IMR-90 (cell line): ENCODE data around the gene YBX2. TPM values are rescaled to one million over a fixed set of nuclear protein-coding genes. Genes with fewer than 3 reads are reported as not detected.

Source experiments
- ATAC-seq: fragments of 200-7000 bp; cut with Tn5 transposase; 2 replicates; pipeline ENCODE4 v1.9.1; 2020; ENCODE audit warnings: low read depth, mild to moderate bottlenecking, moderate library complexity
- BruUV-seq: library from RNA; stranded (reverse); fragments of 400-500 nt; replicated peaks from 2 replicates; lab custom pipeline; 2021; lab: Mats Ljungman, UMichigan
- CTCF ChIA-PET: fragments of 300-600 bp; formaldehyde crosslinking; extraction: SDS; loops from one replicate; lab custom pipeline; 2021; ENCODE audit warnings: antibody characterized with exemption; lab: Yijun Ruan, JAX
- POLR2A ChIA-PET: fragments of 300-600 bp; sonication (Branson Sonifier 250); formaldehyde crosslinking; loops from one replicate; lab custom pipeline; 2022; ENCODE audit warnings: antibody characterized with exemption; ENCODE audit not compliant: unreplicated experiment; lab: Charles Lee
- DNase-seq: peaks from one replicate; pipeline ENCODE4 v3.0.0; 2013
- H2AFZ ChIP-seq: replicated peaks from 2 replicates; pipeline ENCODE3; 2013; ENCODE audit warnings: low read length, mild to moderate bottlenecking; ENCODE audit not compliant: poor library complexity
- H2AK5ac ChIP-seq: 2 replicates; pipeline ENCODE4 v1.6.1; 2013; ENCODE audit warnings: low read depth, low read length, inconsistent platforms
- H2AK9ac ChIP-seq: replicated peaks from 2 replicates; pipeline ENCODE3; 2013; ENCODE audit warnings: mild to moderate bottlenecking, low read depth, low read length, moderate library complexity; ENCODE audit not compliant: poor library complexity
- H2BK120ac ChIP-seq: 2 replicates; pipeline ENCODE4 v1.6.1; 2013; ENCODE audit warnings: low read depth, low read length, inconsistent platforms
- H2BK15ac ChIP-seq: 3 replicates; pipeline ENCODE4 v1.6.1; 2013; ENCODE audit warnings: low read depth, low read length, inconsistent platforms
- H2BK20ac ChIP-seq: 2 replicates; pipeline ENCODE4 v1.6.1; 2013; ENCODE audit warnings: low read depth, mild to moderate bottlenecking, inconsistent platforms, low read length, moderate library complexity
- H2BK5ac ChIP-seq: 2 replicates; pipeline ENCODE4 v1.6.1; 2013; ENCODE audit warnings: mild to moderate bottlenecking, low read depth, low read length, inconsistent platforms; ENCODE audit not compliant: poor library complexity, severe bottlenecking
- H3K14ac ChIP-seq: replicated peaks from 2 replicates; pipeline ENCODE4 v1.6.1; 2013; ENCODE audit warnings: low read depth, low read length, inconsistent platforms
- H3K18ac ChIP-seq: 2 replicates; pipeline ENCODE4 v1.6.1; 2013; ENCODE audit warnings: low read depth, low read length, control low read depth
- H3K23ac ChIP-seq: 2 replicates; pipeline ENCODE4 v1.6.1; 2013; ENCODE audit warnings: low read depth, low read length, inconsistent platforms
- H3K27ac ChIP-seq: 2 replicates; pipeline ENCODE4 v1.5.1; 2013; ENCODE audit warnings: mild to moderate bottlenecking, control low read depth, low read length; ENCODE audit not compliant: insufficient read depth
- H3K27me3 ChIP-seq: 2 replicates; pipeline ENCODE4 v1.6.1; 2013; ENCODE audit warnings: low read length; ENCODE audit not compliant: control insufficient read depth, insufficient read depth
- H3K36me3 ChIP-seq: 2 replicates; pipeline ENCODE4 v1.6.1; 2013; ENCODE audit warnings: low read length, mixed read lengths; ENCODE audit not compliant: control insufficient read depth, insufficient read depth
- H3K4ac ChIP-seq: 2 replicates; pipeline ENCODE4 v1.6.1; 2013; ENCODE audit warnings: low read depth, low read length, inconsistent platforms
- H3K4me1 ChIP-seq: 2 replicates; pipeline ENCODE4 v1.6.1; 2013; ENCODE audit warnings: low read length, mixed read lengths; ENCODE audit not compliant: control insufficient read depth, insufficient read depth
- H3K4me2 ChIP-seq: 2 replicates; pipeline ENCODE4 v1.6.1; 2013; ENCODE audit warnings: low read depth, mild to moderate bottlenecking, control low read depth, low read length, moderate library complexity
- H3K4me3 ChIP-seq: 2 replicates; pipeline ENCODE4 v1.5.1; 2013; ENCODE audit warnings: low read depth, mild to moderate bottlenecking, control low read depth, low read length, moderate library complexity; ENCODE audit not compliant: insufficient read depth
- H3K56ac ChIP-seq: 2 replicates; pipeline ENCODE4 v1.6.1; 2013; ENCODE audit warnings: low read length, inconsistent platforms; ENCODE audit not compliant: insufficient read depth; ENCODE audit errors: extremely low read depth
- H3K79me1 ChIP-seq, 2 experiments: 2 replicates each; pipeline ENCODE4 v1.6.1; 2013; ENCODE audit warnings: low read length in 2 of 2, inconsistent platforms in 1 of 2, low read depth in 1 of 2
- H3K9ac ChIP-seq: 2 replicates; pipeline ENCODE4 v1.6.1; 2013; ENCODE audit warnings: low read depth, low read length, control low read depth
- H3K9me1 ChIP-seq: 2 replicates; pipeline ENCODE4 v1.6.1; 2013; ENCODE audit warnings: low read length, inconsistent platforms; ENCODE audit not compliant: insufficient read depth
- H3K9me3 ChIP-seq: 2 replicates; pipeline ENCODE4 v1.6.1; 2013; ENCODE audit warnings: low read length; ENCODE audit not compliant: control insufficient read depth, insufficient read depth
- H4K20me1 ChIP-seq: 2 replicates; pipeline ENCODE4 v1.6.1; 2013; ENCODE audit warnings: low read length, inconsistent platforms; ENCODE audit not compliant: insufficient read depth
- H4K5ac ChIP-seq: 2 replicates; pipeline ENCODE4 v1.6.1; 2013; ENCODE audit warnings: mild to moderate bottlenecking, low read depth, low read length, control low read depth
- H4K8ac ChIP-seq, 2 experiments: 2 replicates each; pipeline ENCODE4 v1.6.1; 2013; ENCODE audit warnings: low read depth in 2 of 2, low read length in 2 of 2, control low read depth in 1 of 2, inconsistent platforms in 1 of 2
- H4K91ac ChIP-seq: 2 replicates; pipeline ENCODE4 v1.6.1; 2013; ENCODE audit warnings: low read depth, low read length, inconsistent platforms; ENCODE audit not compliant: insufficient read depth
- BHLHE40 ChIP-seq: fragments of 150-350 bp; IDR thresholded peaks from 2 replicates; pipeline ENCODE4 v1.6.1; 2016; ENCODE audit warnings: mild to moderate bottlenecking, low read depth, low read length
- CEBPB ChIP-seq: IDR thresholded peaks from 2 replicates; pipeline ENCODE4 v1.6.1; 2012; ENCODE audit warnings: low read depth, low read length, improper control_type of control experiment
- CHD1 ChIP-seq: IDR thresholded peaks from 2 replicates; pipeline ENCODE4 v1.6.1; 2012; ENCODE audit warnings: low read depth, low read length, improper control_type of control experiment
- MAFK ChIP-seq: IDR thresholded peaks from 2 replicates; pipeline ENCODE4 v1.6.1; 2012; ENCODE audit warnings: low read depth, low read length, improper control_type of control experiment
- MXI1 ChIP-seq: IDR thresholded peaks from 2 replicates; pipeline ENCODE4 v1.6.1; 2012; ENCODE audit warnings: low read depth, mild to moderate bottlenecking, low read length, moderate library complexity, borderline replicate concordance
- NFE2L2 ChIP-seq: fragments of 150-350 bp; IDR thresholded peaks from 2 replicates; pipeline ENCODE4 v1.6.1; 2016; ENCODE audit warnings: low read depth, mild to moderate bottlenecking, low read length
- POLR2A ChIP-seq: IDR thresholded peaks from 2 replicates; pipeline ENCODE4 v1.6.1; 2012; ENCODE audit warnings: mild to moderate bottlenecking, low read depth, low read length
- RAD21 ChIP-seq: IDR thresholded peaks from 2 replicates; pipeline ENCODE4 v1.6.1; 2012; ENCODE audit warnings: low read length, improper control_type of control experiment
- RCOR1 ChIP-seq: IDR thresholded peaks from 2 replicates; pipeline ENCODE4 v1.6.1; 2012; ENCODE audit warnings: mild to moderate bottlenecking, low read length, improper control_type of control experiment; ENCODE audit not compliant: insufficient replicate concordance
- whole genome bisulfite sequencing, 2 experiments: methylation state at CpG; one replicate each; pipeline versions ENCODE4 v1.1.5 to v1.1.7; 2013; ENCODE audit warnings: missing lambda C conversion rate in 2 of 2; ENCODE audit not compliant: insufficient read length in 1 of 2; ENCODE audit errors: extremely low coverage in 2 of 2; 5-methylcytosine and 5-hydroxymethylcytosine counted together
- dilution Hi-C: fragments of 300-500 bp; cut with HindIII; formaldehyde crosslinking; loops from one replicate; pipeline ENCODE4 v1.14.3; 2018; ENCODE audit warnings: low sequenced_read_pairs; ENCODE audit not compliant: unreplicated experiment
- in situ Hi-C: fragments of 300-500 bp; cut with MboI; formaldehyde crosslinking; loops from 3 replicates; pipeline ENCODE4 v1.14.3; 2019; ENCODE audit warnings: low sequenced_read_pairs, inconsistent platforms, mixed read lengths
- intact Hi-C: fragments of 100-400 bp; cut with micrococcal nuclease; formaldehyde crosslinking; loops from 2 replicates; pipeline ENCODE4 v1.10.0; 2022
- polyA plus RNA-seq, 3 experiments: library from polyadenylated mRNA; depleted of rRNA; stranded (reverse); fragments of >200 nt; gene quantifications; 2 replicates each; pipeline ENCODE4 v1.2.3, GENCODE V29; 2012; ENCODE audit warnings: low replicate concordance in 1 of 3
- total RNA-seq: library from RNA; depleted of rRNA; stranded (reverse); fragments of >200 nt; gene quantifications from 2 replicates; pipeline ENCODE4 v1.2.3, GENCODE V29; 2012
- TF ChIP-seq, protein P1 (sequence below): fragments of 150-350 bp; IDR thresholded peaks from 2 replicates; pipeline ENCODE4 v1.6.1; 2017; ENCODE audit warnings: mild to moderate bottlenecking, antibody characterized with exemption, low read length, low read depth
- TF ChIP-seq, protein P2 (sequence below): fragments of 150-350 bp; IDR thresholded peaks from 2 replicates; pipeline ENCODE4 v1.6.1; 2016; ENCODE audit warnings: low read depth, mild to moderate bottlenecking, low read length, moderate library complexity, borderline replicate concordance

Gene YBX2
- total and polyA plus RNA-seq, 2 of the 4 experiments (the other 2 are of a cell fraction): 0.17 TPM; not detected in 1

DNA sequence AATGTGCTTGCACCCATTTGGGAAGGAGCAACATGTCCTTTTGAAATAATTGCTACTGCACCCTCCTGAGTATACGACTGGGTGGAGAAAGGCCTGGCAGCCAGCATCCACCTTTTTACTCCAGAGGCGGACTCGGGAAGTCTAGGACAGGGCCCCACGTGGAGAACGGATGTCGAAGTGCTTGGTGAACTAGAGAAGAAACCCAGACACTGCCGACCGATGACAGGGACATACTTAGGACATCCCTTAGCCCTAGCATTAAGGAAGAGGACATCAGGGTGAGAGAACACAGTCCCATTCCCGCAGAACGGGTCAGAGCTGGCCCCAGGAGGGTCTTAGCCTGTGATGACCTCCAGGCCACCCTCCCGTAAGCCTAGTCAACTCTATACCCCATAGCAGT lies 3.8 kb downstream of the YBX2 start:
- H3K4me1 ChIP-seq: peaks cover 3% of the 10 kb centered on the region
- 40% methylated on average over 2 of the region's 11 CpGs; no CpG with 5 or more reads in 1 of the 2 experiments for WGBS, 2 experiments
- H3K4me2 ChIP-seq: no peak overlapping the region
- H3K56ac ChIP-seq: no peak overlapping the region
- no peak overlapping the region for H3K27ac ChIP-seq
- no peak overlapping the region for H2AK5ac ChIP-seq
- no peak overlapping the region for H3K4me3 ChIP-seq
- in situ Hi-C loops: no loop called here
- CTCF ChIA-PET: no interaction called here
- intact Hi-C loops: no loop called here
- H2AFZ ChIP-seq: no peak overlapping the region
- no peaks in the 10 kb centered on the region; the same call in 1 of the 2 replicates for H3K9me3 ChIP-seq
- H4K91ac ChIP-seq: no peak overlapping the region
- H3K9me1 ChIP-seq: no peaks in the 10 kb centered on the region; the same call in 1 of the 2 replicates
- no peak overlapping the region for H2BK20ac ChIP-seq
- H2BK15ac ChIP-seq: no peak overlapping the region
- no peak overlapping the region for H3K14ac ChIP-seq
- no peak overlapping the region for H3K4ac ChIP-seq
- POLR2A ChIA-PET: no interaction called here
- no peak overlapping the region for H4K5ac ChIP-seq
- no peak overlapping the region for H2BK120ac ChIP-seq
- 0 out of 2 replicates have a peak, but pooled peaks cover 3% of the 10 kb centered on the region for H4K20me1 ChIP-seq
- DNase-seq (no peak), ATAC-seq (no peak)
- no peak overlapping the region for H4K8ac ChIP-seq
- H3K9ac ChIP-seq: no peak overlapping the region
- no peak overlapping the region for H3K23ac ChIP-seq
- no peak overlapping the region for H2AK9ac ChIP-seq
- H2BK5ac ChIP-seq: no peak overlapping the region
- peaks cover 81% of the 10 kb centered on the region for H3K27me3 ChIP-seq
- H3K79me1 ChIP-seq: no peaks in the 10 kb centered on the region
- TF ChIP-seq CEBPB: no peak
- TF ChIP-seq POLR2A: no peak
- TF ChIP-seq RCOR1: no peak
- no peak for TF ChIP-seq CHD1
- TF ChIP-seq BHLHE40: no peak
- no peak for TF ChIP-seq RAD21
- TF ChIP-seq NFE2L2: no peak
- no peak for TF ChIP-seq MAFK
- no peak for TF ChIP-seq MXI1
- TF ChIP-seq, protein P1, sequence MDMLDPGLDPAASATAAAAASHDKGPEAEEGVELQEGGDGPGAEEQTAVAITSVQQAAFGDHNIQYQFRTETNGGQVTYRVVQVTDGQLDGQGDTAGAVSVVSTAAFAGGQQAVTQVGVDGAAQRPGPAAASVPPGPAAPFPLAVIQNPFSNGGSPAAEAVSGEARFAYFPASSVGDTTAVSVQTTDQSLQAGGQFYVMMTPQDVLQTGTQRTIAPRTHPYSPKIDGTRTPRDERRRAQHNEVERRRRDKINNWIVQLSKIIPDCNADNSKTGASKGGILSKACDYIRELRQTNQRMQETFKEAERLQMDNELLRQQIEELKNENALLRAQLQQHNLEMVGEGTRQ: no peak
- TF ChIP-seq, protein P2, sequence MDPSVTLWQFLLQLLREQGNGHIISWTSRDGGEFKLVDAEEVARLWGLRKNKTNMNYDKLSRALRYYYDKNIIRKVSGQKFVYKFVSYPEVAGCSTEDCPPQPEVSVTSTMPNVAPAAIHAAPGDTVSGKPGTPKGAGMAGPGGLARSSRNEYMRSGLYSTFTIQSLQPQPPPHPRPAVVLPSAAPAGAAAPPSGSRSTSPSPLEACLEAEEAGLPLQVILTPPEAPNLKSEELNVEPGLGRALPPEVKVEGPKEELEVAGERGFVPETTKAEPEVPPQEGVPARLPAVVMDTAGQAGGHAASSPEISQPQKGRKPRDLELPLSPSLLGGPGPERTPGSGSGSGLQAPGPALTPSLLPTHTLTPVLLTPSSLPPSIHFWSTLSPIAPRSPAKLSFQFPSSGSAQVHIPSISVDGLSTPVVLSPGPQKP: no peak
- dilution Hi-C loops: no loop called here
- H3K18ac ChIP-seq: no peak overlapping the region
- no peaks in the 10 kb centered on the region for H3K36me3 ChIP-seq
- BruUV-seq: no TSS peak
